ENCODE results near the gene RBFOX2.

DNA sequence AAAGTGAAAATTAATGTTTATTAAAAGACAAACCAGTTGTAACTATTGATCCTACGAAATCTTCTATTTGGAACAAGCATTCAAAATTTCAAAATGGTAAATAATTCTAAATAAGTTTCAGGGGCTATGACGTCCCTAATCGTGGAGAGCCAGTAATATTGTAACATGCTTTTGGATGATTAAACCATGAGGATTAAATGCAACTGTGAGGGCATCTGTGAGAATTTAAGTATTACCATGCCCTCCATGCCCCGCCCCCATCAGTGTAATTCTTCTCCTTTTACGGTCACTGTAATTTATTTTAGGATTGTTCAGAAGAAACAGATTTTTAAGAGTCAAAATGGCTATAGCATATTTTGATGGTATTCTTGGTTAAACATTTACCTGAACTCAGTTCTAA, 177.8 kb downstream of the RBFOX2 start:
- TF ChIP-seq, protein P1, sequence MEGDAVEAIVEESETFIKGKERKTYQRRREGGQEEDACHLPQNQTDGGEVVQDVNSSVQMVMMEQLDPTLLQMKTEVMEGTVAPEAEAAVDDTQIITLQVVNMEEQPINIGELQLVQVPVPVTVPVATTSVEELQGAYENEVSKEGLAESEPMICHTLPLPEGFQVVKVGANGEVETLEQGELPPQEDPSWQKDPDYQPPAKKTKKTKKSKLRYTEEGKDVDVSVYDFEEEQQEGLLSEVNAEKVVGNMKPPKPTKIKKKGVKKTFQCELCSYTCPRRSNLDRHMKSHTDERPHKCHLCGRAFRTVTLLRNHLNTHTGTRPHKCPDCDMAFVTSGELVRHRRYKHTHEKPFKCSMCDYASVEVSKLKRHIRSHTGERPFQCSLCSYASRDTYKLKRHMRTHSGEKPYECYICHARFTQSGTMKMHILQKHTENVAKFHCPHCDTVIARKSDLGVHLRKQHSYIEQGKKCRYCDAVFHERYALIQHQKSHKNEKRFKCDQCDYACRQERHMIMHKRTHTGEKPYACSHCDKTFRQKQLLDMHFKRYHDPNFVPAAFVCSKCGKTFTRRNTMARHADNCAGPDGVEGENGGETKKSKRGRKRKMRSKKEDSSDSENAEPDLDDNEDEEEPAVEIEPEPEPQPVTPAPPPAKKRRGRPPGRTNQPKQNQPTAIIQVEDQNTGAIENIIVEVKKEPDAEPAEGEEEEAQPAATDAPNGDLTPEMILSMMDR (IDR thresholded peaks at IDR 0.05) = no peak
- TF ChIP-seq EP300 (IDR thresholded peaks at IDR 0.05) (no peak), POLR2A (IDR thresholded peaks at IDR 0.05) (no peak)

Data from tibial nerve (tissue), 4 donors.